ENCODE measurements around the gene PCDHGA2.
"Not testable (repeated sequence)": the region's sequence is repeated elsewhere in the genome, so short reads cannot be mapped to it uniquely, and the experiment has no call there.

- TF ChIP-seq TRIM24 (IDR thresholded peaks at IDR 0.05); EZH2 (IDR thresholded peaks at IDR 0.05; ENCODE audit: borderline replicate concordance, low read depth, low read length); RBM34 (IDR thresholded peaks at IDR 0.05; ENCODE audit: borderline replicate concordance, insufficient read depth, low read length); ZNF592 (IDR thresholded peaks at IDR 0.05); KLF16 (IDR thresholded peaks at IDR 0.05): not testable (repeated sequence)
Observed at GRCh38 chr5:141346017-141346416, 7.5 kb downstream of the PCDHGA2 start.
